ENCODE measurements around the gene ENGASE.
A peak's percentile ranks its signal among the peaks of the same experiment; 100 is the strongest.

Gene ENGASE

DNA sequence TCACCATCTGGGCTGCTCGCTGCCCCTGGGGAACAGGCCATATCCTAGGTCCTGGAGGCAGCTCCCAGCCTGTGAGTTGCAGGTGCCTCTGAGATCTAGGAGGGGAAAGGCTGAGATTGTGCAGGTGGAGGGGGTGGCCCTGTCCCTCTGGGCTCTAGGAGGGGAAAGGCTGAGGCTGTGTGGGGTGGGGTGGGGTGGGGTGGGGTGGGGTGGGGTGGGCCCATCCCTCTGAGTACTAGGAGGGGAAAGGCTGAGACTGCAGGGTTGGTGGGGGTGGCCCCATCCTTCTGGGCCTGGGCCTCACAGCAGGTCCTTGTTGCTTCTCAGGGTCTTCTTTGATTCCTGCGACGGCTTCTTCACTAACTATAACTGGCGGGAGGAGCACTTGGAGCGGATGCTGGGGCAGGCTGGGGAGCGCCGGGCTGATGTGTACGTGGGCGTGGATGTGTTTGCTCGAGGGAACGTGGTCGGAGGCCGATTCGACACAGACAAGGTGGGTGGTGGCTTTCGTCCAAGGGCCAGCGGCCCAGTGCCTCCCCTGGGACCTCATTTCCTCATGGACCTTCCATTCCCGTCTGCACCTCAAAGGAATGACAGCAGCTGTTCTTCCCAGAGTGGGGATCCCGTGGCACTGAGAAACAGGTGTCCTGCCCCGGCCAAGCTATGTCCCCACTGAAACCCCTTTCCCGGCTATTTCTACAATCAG, 7.1 kb downstream of the ENGASE start:
- no peak overlapping the region for H3K9ac ChIP-seq (ENCODE audit: low read length)
- H3F3A ChIP-seq (ENCODE audit: insufficient read depth) = no peaks in the 10 kb centered on the region
- H4K20me1 ChIP-seq (ENCODE audit: low read depth, low read length) = no peaks in the 10 kb centered on the region
- H3K4me2 ChIP-seq (ENCODE audit: low read depth, low read length, poor library complexity, severe bottlenecking) = no peak overlapping the region
- no peak overlapping the region for H2AFZ ChIP-seq (ENCODE audit: low read depth, low read length, severe bottlenecking)
- H3K27ac ChIP-seq (ENCODE audit: low read depth, low read length) = no peak overlapping the region
- H3K9me2 ChIP-seq (replicated peaks; ENCODE audit: insufficient read depth, low read length) = no peaks in the 10 kb centered on the region
- H3K79me2 ChIP-seq (ENCODE audit: insufficient read depth, low read length) = no peaks in the 10 kb centered on the region
- no peaks in the 10 kb centered on the region for H3K27me3 ChIP-seq (ENCODE audit: low read length)
- TF ChIP-seq, protein P1, sequence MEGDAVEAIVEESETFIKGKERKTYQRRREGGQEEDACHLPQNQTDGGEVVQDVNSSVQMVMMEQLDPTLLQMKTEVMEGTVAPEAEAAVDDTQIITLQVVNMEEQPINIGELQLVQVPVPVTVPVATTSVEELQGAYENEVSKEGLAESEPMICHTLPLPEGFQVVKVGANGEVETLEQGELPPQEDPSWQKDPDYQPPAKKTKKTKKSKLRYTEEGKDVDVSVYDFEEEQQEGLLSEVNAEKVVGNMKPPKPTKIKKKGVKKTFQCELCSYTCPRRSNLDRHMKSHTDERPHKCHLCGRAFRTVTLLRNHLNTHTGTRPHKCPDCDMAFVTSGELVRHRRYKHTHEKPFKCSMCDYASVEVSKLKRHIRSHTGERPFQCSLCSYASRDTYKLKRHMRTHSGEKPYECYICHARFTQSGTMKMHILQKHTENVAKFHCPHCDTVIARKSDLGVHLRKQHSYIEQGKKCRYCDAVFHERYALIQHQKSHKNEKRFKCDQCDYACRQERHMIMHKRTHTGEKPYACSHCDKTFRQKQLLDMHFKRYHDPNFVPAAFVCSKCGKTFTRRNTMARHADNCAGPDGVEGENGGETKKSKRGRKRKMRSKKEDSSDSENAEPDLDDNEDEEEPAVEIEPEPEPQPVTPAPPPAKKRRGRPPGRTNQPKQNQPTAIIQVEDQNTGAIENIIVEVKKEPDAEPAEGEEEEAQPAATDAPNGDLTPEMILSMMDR (IDR thresholded peaks at IDR 0.05; ENCODE audit: insufficient read depth, low read length, poor library complexity, severe bottlenecking) = no peak
- no peak for TF ChIP-seq EZH2phosphoT487 (conservative IDR thresholded peaks at IDR 0.05; ENCODE audit: low read length)
- no peak overlapping the region for H3K4me3 ChIP-seq (ENCODE audit: insufficient read depth, low read length, poor library complexity, severe bottlenecking)
- H3K36me3 ChIP-seq (ENCODE audit: low read length) = no peaks in the 10 kb centered on the region
- no peaks in the 10 kb centered on the region for H3K9me3 ChIP-seq (ENCODE audit: insufficient read depth, low read length)

DNA sequence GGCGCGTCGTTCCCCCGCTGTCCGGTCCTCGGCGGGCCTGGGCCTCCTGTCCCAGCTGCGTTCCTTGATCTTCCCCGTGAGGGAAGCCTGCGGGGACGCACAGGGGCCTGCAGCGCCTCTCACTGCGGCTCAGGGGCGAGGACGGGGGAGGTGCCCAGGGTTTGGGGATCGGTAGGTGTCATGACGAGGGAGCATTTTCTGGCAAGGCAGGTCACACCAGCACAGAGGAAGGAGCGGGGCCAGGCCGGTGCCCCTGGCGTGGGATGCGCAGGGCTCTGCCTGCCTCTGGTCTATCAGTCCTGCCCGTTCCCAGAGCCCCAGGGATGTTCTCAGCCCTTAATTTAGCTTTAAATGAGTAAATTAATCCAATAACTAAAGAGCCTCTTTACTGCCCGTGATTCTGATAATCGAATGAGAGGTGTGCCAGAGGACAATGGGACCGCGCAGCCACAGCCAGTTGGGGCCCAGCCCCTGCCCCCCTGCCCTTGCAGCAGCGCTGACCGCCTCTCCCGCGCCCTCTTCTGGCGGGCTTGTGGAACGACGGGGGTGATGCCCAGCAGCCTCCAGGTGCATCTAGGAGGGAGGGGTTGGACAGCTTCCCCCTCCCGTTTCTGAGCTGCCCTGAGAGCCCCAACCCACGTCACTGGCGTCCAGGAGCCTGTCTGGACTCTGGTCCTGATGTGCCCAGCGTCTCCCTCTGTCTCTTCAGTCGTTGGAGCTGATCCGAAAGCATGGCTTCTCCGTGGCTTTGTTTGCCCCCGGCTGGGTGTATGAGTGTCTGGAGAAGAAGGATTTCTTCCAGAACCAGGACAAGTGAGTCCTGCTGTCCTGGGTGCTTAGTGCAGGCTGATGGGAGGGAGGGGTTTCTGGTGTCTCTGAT, 7.9 kb downstream of the ENGASE start:
- no peak overlapping the region for H3K4me3 ChIP-seq (ENCODE audit: insufficient read depth, low read length, poor library complexity, severe bottlenecking)
- H3K36me3 ChIP-seq (ENCODE audit: low read length) = no peaks in the 10 kb centered on the region
- no peaks in the 10 kb centered on the region for H4K20me1 ChIP-seq (ENCODE audit: low read depth, low read length)
- no peaks in the 10 kb centered on the region for H3K27me3 ChIP-seq (ENCODE audit: low read length)
- TF ChIP-seq EZH2phosphoT487 (conservative IDR thresholded peaks at IDR 0.05; ENCODE audit: low read length) = no peak
- TF ChIP-seq, protein P1 (IDR thresholded peaks at IDR 0.05; ENCODE audit: insufficient read depth, low read length, poor library complexity, severe bottlenecking) = peak; percentile 35
- no peak overlapping the region for H3K9ac ChIP-seq (ENCODE audit: low read length)
- H2AFZ ChIP-seq (ENCODE audit: low read depth, low read length, severe bottlenecking) = no peak overlapping the region
- H3F3A ChIP-seq (ENCODE audit: insufficient read depth) = no peaks in the 10 kb centered on the region
- H3K4me2 ChIP-seq (ENCODE audit: low read depth, low read length, poor library complexity, severe bottlenecking) = no peak overlapping the region
- H3K79me2 ChIP-seq (ENCODE audit: insufficient read depth, low read length) = no peaks in the 10 kb centered on the region
- H3K9me3 ChIP-seq (ENCODE audit: insufficient read depth, low read length) = no peaks in the 10 kb centered on the region
- H3K27ac ChIP-seq (ENCODE audit: low read depth, low read length) = no peak overlapping the region
- H3K9me2 ChIP-seq (replicated peaks; ENCODE audit: insufficient read depth, low read length) = no peaks in the 10 kb centered on the region

DNA sequence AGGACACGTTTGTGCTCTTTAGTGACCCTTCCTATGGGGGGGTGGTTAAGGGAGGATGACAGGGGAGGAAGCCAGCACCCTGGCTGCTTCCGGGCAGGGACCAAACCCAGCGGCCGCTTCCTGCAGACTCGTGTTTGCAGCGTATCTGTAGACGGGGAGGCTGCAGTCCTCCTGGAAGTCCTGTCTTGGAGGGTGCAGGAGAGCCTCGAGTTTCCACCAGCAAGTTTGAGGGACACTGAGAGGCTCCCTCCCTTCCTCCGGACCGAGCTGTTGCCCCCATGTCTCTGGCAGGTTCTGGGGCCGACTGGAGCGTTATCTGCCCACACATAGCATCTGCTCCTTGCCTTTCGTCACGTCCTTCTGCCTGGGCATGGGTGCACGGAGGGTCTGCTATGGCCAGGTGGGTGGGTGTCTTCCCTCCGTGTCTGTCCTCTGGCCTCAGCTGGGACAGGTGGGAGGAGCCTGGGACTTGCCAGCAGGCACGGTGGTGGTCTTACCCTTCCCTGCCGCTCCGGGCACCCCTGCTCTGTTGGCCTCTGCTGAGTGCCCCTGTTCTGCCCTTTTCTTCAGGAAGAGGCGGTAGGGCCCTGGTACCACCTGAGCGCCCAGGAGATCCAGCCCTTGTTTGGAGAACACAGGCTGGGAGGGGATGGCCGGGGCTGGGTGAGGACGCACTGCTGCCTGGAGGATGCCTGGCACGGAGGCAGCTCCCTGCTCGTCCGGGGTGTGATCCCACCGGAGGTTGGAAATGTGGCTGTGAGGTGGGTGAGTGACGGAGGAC, 8.8 kb downstream of the ENGASE start:
- Histone ChIP-seq H4K20me1 (ENCODE audit: low read depth, low read length) (no peaks in the 10 kb centered on the region), H3K9ac (ENCODE audit: low read length) (no peak overlapping the region), H3K79me2 (ENCODE audit: insufficient read depth, low read length) (no peaks in the 10 kb centered on the region), H3K9me3 (ENCODE audit: insufficient read depth, low read length) (no peaks in the 10 kb centered on the region), H3K27me3 (ENCODE audit: low read length) (no peaks in the 10 kb centered on the region), H3K4me3 (ENCODE audit: insufficient read depth, low read length, poor library complexity, severe bottlenecking) (no peak overlapping the region), H3K4me2 (ENCODE audit: low read depth, low read length, poor library complexity, severe bottlenecking) (no peak overlapping the region), H2AFZ (ENCODE audit: low read depth, low read length, severe bottlenecking) (no peak overlapping the region), H3F3A (ENCODE audit: insufficient read depth) (no peaks in the 10 kb centered on the region), H3K9me2 (replicated peaks; ENCODE audit: insufficient read depth, low read length) (no peaks in the 10 kb centered on the region), H3K36me3 (ENCODE audit: low read length) (no peaks in the 10 kb centered on the region), H3K27ac (ENCODE audit: low read depth, low read length) (no peak overlapping the region)
- TF ChIP-seq, protein P1 (IDR thresholded peaks at IDR 0.05; ENCODE audit: insufficient read depth, low read length, poor library complexity, severe bottlenecking) = no peak
- no peak for TF ChIP-seq EZH2phosphoT487 (conservative IDR thresholded peaks at IDR 0.05; ENCODE audit: low read length)

Data from SU-DHL-6 (cell line).